Mucosa of gallbladder (tissue), 1 donor: ENCODE data around the gene THRB. TPM values are rescaled to one million over a fixed set of nuclear protein-coding genes. Genes with fewer than 3 reads are reported as not detected.

Experiments used
- DNase-seq: peaks from one replicate; pipeline ENCODE4 v3.0.0-alpha.2; 2020; ENCODE audit warnings: low spot score
- total RNA-seq: library from RNA; stranded (reverse); gene quantifications from one replicate; pipeline ENCODE4 v1.2.1, GENCODE V29; 2021
- donor health status: DM: no; HTN: no; CAD: no.

The THRB gene
- total RNA-seq, 1 donor from 2014 or later, result 7.1 TPM

DNA sequence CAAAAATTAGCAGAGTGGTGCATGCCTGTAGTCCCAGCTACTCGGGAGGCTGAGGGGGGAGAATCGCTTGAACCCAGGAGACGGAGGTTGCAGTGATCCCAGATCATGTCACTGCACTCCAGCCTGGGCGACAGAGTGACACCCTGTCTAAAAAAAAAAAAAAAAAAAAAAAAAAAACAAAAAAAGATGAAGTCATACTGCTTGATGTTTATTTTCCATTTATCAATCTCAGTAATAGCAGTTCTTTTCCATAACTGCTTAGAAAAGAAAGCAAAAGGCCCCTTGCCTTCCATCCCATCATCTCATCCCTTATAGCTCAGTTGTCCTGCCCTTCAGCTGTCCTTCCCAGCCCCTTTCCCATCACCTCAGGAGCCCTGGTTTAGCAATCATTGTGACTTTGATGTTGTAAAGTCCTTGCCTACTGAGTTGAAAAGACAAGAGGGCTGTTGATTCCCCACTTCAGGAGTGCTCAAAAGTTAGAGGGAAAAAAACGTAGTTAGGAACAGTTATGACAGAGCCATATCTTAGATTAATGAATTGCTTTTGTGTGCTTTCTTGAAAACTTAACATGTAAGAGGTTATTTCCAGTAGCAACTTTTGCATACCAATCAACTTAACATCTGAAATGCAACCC lies 18.0 kb upstream of the THRB start:
- no peak for DNase-seq

DNA sequence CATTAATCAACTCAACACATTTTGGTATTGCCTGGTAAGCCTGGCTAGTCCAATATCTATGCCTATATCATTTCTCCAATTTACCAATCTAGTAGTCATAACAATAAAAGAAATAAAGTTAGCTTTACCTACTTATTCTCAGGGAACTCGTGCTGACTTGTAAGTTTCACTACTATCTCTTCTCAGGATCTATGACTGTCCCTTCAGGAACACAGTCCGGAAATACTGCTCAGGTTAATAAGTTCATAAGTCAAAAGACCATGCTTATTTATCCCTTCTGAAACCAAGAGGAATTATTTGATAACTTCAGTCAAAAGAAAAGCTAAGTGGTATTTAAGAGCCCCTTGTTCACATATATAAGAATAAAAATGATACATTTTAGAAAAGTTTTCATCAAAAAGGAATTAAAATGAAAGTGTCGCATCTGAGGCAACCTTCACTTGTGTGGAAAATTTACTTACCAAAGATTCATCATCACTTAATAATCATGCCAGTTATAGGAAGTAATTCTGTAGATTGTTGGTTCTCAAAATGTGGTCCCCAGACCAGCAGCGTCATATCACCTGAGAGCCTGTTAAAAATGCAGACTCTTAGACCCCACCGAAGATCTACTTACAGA lies 15.5 kb upstream of the THRB start:
- no peak for DNase-seq

DNA sequence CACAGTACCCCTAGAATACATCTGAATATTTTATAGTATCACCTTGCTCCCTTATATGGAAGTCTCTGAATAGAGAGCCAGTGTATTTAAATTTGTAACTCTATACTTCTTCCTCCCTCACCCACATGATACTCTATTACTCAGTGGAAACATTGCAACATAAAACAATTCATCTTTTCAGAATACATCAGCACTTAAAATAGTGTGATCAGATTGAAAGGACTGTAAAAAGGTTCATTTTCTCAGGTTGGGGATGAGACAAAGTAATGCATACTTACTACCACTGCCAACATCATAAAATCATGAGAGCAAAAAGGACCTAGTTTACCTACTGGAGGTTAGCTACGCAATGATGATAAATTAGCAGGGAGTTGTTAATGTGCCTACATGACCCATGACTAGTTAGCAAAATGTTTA lies 13.8 kb upstream of the THRB start:
- DNase-seq, result no peak

DNA sequence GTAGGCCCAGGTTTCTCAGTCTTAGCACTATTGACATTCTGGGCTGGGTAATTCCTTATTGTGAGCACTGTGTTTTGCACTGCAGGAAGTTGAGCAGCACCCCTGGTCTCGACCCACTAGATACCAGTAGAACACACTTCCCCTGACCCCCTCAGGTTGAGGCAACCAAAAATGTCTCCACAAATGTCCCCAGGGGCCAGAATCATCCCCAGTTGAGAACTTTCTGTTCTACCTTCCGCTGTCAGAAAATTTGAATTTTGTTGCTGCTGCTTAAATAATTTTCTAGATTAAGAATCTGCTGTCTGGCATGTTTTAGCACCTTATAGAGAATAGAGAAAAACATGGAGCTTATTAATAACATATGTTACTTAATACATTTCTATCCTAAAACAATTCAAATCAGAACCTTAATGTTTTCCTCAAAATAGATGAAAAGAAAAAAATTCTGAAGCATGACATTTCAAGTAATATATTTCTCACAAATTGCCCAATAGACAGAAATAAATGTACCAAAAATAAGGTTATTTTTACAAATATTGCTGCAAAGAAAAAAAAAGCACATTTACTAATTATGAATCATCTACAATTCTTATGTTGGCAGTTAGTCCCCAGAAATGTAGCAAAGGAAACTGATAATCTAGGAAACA lies 13.2 kb upstream of the THRB start:
- no peak for DNase-seq

DNA sequence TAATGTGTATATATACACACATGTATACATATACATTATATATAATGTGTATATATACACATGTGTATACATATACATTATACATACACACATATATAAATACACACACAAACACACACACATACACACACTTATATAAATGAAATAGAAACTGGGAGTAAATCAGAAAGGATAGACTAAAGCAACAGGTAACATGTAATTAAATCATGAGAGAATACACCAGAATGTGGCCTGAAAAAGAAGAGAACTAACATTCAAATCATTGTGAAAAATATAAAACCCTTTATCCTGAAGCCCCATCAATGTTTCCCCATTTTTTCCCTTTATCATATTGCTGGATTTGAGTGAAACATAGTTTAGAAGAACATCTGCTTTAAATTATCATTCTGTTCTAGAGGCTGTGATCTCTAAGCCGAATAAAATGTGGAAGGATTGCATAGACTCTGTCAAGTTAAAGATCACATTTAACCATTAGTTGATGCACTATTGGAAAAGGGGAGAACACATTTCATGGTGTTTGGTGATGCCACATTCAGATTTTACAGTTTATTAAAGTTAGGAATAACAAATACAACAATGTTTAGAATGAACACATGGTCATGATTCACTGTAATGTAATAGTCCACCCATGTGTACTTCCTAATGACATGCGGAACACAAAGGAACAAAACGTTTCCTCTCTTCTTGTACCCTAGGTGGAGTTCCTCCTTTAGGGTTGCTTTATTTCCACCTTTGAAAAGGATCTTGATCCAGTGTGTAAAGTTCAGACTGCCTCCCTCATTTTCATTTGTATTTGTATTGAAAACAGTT lies 12.5 kb upstream of the THRB start:
- DNase-seq, result no peak

DNA sequence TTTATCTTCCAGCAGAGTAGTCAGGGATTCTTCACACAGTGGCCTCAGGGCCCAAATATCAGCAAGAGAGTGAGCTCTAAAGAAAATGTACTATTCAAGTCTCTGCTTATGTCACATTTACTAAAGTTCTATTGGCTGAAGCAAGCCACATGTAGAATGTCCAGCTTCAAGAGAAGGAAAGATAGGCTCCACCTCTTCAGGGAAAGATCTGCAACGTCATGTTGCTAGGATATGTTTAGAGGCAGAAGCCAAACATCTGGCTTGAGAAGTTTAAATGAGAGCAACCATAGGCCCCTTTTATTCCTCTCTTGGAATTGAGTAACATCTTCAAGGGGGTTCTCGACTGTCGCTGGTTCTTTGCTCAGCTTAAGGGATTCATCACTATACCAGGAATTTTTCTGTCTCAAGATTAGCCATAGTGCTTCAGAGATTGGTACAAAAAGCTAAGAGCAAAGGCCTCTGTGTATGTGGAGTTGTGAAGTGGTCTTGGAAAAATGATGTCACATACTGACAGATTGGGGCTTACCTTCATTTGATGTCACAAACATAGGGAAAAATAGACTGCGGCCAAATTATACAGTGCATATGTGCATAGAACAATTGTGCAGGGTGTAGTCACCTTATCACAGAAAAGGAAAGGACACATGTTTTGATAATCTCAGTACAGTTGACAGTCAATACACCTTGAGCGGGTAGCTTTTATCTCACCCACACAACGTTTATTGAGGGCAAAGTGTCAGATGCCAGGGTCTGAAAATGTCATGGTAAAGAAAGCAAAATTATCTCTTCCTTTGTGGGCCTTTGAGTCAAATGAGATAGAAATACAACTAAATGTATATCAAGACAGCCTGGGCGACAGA lies 11.3 kb upstream of the THRB start:
- no peak for DNase-seq

DNA sequence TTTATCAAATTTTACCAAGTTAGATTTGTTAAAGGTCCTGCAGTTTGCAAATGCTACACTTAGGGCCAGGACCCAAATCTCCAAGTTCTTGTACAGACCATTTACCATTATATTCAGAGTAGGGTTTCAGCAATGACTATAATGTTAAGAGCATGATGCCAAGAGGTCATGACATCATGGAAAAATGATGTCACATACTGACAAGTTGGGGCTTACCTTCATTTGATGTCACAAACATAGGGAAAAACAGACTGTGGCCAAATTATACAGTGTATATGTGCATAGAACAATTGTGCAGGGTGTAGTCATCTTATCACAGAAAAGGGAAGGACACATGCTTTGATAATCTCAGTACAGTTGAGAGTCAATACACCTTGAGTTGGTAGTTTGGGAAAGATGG lies 10.1 kb upstream of the THRB start:
- DNase-seq, result no peak

DNA sequence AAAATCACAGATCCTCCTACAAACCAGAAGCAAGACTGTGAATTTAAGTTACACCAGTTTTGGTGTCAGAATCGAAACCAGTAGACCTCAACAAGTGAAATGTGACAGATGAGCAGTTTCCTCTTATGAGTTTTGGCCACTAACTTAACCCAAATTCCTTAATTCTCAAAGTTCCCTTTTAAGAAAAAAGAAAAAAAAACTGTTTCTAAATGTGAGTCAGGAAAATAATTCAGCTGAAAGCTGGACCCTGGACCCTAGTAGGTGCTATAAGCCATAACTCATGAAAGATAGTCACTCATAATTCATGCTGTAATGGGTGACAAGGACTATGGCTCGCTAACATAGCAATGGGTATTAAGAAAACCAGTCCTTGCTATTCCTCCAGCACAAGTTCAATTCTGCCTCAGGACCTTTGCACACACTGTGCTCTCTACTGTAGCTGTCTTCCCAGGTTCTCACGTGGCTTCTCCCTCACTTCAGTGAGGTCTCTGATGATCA lies 9.0 kb upstream of the THRB start:
- DNase-seq, result no peak

DNA sequence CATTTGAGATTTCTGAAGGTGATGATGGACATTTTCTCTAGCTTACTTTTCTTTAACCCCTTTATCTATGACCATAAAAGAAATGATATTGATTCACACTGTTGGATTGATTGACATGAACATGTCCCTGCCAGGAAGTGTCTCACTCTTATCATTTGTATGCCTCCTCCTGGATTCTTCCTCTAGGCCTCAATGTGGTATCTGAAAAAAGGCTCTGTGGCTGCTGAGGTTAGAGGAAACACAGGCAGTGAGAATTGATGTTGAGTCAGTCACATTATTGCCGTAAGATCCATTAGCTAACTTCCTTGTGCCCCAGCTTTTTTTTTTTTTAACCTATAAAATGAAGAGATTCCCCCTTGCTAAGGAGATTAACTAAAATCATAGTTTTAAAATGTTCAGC lies 8.0 kb upstream of the THRB start:
- no peak for DNase-seq

DNA sequence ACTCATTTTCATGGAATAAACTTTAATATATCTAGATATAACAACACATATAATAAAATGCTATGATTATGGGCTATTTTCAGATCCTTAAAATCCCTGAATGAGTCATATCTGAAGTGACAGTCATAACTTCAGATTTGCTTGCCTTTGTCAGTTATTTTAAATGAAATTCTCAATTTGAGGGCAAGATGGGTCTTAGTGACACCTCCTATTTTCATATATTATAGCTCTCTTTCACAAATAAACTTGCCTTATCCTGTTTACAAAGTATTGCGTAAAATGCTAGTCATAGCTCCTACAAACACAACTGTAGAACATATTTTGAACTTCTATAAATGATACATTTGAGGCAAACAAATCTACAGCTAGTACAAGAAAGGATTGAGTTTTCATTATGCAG lies 6.2 kb upstream of the THRB start:
- DNase-seq, result no peak

DNA sequence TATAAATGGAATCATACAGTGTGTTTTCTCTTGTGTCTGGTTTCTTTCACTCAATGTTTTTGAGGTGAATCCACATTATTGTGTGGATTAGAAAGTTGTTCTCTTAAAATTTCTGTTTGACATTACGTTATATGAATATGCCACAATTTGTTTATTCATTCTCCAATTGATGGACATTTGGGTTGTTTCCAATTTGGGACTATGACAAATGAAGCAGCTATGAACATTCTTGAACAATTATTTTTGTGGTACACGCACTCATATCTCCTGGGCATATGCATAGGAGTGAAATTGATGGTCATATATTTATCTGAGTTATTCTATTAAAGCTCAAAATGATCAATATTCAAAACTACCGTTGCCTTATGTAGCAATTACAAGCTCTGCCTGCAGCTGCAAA lies 5.3 kb upstream of the THRB start:
- no peak for DNase-seq

DNA sequence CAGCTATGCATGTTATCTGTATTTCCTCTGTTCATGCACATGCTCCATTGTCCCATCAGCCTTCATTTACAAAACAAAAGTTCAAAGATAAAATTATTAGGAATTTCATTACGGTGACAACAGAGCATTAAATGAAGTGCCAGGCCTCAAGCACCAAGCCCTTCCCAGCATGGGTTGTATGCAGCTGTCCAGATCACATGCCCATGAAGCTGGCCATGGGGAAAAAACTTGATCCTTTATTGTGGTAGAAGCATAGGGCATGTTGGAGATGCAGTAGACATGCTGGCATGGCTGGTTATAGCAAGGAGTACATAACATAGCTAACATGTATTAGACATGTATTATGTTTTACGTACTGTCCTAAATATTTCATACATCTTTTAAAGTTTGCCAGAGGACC lies 4.1 kb upstream of the THRB start:
- DNase-seq, result no peak

DNA sequence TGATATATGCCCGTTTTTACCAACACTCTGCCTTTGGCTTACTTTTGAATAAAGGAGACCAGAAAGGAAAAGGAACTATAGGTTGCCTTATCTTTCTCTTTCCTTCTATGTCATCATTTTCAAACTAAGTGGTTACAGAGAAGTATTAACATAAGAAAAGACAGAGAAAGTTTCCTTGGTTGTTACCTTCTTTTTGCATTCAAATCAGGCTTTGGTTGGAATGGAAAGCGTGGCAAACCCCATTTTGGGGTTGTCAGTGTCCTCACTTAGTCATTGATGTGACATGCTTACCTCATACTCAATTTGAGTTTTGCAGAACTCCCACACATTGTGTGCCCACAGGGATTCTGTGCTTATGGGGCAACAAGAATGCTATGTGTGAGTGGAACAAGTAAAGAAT lies 3.7 kb upstream of the THRB start:
- no peak for DNase-seq

DNA sequence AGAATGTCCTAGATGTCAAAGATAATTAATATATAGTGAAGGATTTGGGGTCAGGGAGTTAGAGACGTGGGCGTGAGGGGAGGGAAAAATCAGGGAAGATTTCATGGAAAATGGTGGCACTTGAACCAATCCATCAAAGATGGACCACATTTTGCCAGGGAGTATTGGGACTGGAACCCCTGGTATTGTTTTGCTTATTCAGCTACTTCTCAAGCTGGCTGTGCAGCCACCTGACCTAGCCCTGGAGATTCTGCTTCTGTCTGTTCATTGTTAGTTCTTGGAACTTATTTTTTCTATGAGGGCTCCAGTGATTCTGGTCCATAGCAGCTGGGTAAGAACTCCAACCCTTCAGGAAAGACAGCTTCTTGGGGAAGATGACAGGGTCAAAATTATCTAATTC lies 3.3 kb upstream of the THRB start:
- DNase-seq, result no peak

DNA sequence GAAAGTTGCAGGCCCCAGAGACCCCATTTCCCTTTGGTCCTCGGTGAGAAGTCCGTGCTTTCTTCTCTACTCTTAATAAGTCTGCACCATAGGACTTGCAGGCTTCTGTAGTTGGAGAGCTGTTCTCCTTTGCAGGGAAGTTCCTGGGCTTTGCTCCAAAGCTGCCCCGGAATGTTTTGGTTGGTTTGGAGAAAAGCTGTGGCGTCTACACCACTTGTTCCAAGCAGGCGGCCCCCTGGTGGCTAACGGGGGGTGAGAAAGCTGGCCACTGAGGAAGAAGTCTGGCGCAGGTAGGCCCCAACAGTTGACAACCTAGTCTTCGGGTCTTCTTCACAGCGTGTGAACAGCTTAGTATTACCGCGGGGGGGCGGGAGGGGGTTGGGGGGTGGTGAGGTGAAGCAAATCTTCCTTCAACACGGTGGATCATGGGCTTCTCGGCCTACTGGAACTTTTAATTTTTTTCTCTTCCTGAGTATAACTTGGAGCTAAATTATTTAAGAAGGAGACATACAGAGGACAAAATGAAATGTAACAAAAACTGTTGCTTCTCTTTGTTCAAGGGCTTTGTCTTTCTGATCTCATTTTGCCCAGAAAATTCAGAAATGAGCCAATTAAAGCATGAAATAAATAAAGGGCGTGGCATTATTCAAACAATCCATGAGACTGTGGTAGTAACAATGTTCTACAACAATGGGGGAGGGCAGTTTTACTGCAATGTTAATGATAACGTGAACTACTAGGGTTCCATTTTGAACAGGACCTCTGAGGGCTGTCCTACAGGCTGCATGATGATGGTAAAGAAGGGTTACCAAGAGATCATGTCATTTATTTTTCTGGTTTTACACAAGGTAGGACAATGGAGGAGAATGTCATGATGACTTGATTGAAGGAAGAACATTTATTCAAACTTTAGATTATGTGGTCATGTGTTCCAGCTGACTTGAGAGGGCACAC lies 2.2 kb upstream of the THRB start:
- peak; percentile 58 for DNase-seq

DNA sequence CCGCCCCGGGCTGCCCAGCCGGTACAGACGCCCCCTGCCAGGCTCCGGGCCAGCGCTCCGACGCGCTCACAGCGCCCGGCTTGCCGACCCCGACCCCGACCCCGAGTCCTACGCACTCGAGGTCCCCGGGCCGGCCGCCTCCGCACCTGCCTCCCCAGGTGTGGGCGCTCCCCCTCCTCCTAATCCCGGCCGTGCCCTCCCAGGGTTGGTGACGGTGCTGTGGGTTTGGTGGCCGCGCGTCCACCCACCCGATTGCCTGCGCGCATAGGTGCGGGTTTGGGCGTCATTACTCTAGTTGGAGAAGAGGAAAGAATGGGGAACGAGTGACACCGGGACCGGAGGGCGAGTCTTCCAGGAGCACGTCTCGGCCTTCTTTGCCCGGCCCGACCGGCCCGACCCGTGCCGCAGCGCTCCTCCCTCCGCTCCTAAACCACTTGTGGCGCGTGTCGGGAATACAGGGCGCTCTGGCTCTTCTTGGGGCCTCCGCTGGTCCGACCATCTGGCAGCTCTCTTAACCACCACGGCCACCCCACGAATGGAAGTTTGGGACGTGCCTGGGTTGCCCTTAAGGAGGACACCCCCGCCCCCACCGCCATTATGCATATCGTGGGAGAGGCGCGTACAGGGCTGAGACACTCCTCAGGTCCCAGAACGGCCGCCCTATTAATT lies 810 bp upstream of the THRB start:
- peak; percentile 17 for DNase-seq

DNA sequence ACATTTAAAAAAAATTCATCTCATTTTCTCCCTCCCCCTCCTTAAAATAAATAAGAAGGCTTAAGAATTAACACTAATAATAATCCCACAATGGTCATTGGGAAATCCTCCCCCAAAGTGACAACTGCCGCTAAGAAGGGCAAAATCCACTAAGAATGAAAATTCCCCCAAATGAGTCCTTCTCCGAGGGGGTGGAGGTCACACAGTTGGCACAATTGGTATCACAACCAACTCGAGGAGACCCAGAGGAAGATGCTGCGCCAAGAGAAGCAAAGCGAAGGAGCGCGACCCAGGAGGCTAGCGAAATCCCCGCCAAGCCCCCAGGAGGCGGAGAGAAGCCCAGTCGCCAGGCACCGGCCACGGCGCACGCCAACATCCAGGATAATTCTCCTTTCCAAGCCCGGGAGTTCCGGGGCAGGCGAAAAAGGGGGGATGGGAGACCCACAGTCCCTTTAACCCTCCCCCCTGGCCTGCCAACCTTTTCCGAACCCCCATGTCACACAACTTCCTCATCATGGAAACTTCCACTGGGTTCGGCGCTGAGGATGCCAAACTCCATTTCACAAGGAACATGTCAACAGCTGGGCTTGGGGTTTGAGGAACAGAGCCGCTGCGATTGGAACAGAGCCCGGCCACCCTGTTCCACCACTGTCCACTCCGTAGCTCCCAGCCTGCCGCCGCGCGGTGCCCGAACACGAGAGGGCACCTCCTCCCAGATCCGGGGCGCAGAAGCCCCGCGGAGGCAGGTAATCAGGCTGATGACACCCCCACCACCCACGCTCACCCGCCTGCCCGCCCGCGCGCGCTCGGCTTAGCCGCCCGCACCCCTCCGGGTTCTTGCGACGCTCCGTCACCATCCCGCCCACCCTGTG lies 668 bp downstream of the THRB start:
- DNase-seq, result peak; percentile 66

DNA sequence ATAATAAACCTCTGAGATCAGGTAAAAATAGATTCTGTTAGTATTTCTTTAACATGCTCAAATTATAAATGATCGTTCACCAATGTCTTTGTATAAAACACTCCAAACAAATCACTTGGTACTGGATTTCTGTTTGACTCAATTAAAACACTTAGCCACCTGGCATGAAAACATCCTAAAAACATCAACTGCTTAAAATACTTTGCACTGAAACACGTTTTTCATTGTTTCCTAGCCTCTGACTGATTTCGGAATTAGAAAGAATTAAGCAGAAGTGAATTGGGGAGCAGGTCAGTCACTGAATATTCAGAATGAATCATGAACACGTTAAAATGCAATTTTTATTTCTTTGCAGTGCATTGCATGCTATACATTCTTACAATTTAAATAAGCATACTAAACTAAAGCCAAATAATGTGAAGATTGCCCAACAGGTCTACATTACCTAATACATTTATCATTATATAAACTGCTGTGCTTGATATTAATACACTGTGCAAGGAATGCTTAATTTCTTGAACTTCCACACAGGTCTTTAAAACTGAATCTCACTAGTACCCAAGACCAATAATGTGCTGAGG lies 1.6 kb downstream of the THRB start:
- DNase-seq, result no peak
